B cell (primary cell): ENCODE measurements around the gene DLX1.

Source experiments
- EZH2 ChIP-seq: IDR thresholded peaks from 2 replicates; pipeline ENCODE4 v1.6.1; 2012; ENCODE audit warnings: borderline replicate concordance, low read depth, mild to moderate bottlenecking, moderate library complexity, low read length; ENCODE audit not compliant: insufficient read depth, poor library complexity, severe bottlenecking
- TF ChIP-seq, protein P1 (sequence below): fragments of 200-600 bp; IDR thresholded peaks from one replicate; pipeline ENCODE4 v1.8.0; 2022; ENCODE audit warnings: antibody characterized with exemption, mild to moderate bottlenecking

DNA sequence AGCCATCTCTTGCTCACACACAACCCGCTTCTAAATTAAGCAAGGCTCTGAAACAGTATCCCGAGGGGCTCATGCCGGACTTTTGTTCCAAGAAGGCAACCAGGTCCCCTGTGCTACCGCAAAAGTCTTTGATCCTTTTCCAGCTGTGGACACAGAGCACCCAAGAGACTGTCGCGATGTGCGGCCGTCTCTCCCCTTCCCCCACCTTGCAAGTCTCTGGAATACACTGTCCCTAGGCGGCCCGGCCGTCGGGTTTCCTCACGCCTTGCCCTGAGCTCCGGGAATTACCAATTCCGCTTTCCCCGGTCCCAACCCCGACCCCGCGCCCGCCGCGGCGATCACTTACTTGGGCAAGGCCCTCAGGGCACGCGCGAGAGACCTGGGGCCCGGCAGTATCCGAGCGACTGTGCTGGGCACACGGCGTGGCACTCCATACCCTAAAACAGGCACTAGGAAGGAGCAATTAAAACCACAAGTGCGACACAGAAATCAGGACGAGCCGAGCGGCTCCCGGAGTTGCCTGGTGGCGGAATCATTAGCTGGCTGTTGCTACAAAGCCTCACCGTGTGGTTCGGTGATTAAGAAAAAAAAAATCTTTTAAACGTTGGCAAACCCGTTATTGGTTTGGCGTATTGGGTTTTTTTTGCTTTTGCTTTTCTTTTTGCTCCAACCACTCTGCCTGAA lies 2.2 kb upstream of the DLX1 start:
- TF ChIP-seq EZH2, result no peak
- TF ChIP-seq, protein P1, sequence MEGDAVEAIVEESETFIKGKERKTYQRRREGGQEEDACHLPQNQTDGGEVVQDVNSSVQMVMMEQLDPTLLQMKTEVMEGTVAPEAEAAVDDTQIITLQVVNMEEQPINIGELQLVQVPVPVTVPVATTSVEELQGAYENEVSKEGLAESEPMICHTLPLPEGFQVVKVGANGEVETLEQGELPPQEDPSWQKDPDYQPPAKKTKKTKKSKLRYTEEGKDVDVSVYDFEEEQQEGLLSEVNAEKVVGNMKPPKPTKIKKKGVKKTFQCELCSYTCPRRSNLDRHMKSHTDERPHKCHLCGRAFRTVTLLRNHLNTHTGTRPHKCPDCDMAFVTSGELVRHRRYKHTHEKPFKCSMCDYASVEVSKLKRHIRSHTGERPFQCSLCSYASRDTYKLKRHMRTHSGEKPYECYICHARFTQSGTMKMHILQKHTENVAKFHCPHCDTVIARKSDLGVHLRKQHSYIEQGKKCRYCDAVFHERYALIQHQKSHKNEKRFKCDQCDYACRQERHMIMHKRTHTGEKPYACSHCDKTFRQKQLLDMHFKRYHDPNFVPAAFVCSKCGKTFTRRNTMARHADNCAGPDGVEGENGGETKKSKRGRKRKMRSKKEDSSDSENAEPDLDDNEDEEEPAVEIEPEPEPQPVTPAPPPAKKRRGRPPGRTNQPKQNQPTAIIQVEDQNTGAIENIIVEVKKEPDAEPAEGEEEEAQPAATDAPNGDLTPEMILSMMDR, result no peak
